ENCODE results near the gene NR3C2.

The NR3C2 gene

DNA sequence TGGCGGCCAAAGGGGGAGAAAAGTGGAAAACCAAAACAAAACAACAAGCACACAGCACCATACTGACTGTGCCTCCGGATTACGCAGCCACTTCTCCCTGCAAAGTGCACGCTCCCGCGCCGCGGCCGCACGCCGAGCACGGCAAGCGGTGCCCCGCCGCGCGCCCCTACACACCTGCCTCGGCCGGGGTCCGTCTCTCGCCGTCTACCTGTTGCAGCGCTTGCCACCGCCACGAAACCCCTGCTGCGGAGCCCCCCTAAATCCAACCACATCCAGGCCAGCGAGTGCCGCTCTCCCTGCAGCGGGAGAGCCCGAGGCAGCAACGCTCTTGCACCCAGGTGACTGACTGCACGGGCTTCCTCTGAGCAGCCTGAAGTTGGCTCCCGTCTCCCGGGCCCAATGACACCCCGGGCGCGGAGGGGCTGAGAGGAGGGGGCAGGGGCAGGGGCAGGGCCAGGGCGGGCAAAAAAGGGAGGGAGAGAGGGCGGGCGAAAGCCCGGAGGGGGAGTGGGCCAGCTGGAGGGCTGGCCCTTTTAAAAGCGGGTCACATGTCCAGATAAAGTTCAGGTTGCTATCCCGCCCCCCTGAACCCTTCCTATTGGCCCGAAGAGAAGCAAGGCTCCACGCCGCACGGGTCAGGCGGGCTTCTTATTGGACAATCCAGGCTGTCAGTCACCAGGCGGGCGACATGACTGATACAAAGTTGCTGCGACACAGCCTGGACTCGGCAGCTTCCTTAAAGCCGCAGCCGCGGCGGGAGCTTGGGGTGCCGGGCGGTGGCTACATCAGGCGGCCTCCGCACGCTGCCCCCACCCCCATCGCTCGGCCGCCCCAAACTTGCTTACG lies at the start of gene NR3C2:
TSS of gene NR3C2 (minus strand) at position 429 of the 846 bp plus-strand sequence.
- TF ChIP-seq, protein P1, sequence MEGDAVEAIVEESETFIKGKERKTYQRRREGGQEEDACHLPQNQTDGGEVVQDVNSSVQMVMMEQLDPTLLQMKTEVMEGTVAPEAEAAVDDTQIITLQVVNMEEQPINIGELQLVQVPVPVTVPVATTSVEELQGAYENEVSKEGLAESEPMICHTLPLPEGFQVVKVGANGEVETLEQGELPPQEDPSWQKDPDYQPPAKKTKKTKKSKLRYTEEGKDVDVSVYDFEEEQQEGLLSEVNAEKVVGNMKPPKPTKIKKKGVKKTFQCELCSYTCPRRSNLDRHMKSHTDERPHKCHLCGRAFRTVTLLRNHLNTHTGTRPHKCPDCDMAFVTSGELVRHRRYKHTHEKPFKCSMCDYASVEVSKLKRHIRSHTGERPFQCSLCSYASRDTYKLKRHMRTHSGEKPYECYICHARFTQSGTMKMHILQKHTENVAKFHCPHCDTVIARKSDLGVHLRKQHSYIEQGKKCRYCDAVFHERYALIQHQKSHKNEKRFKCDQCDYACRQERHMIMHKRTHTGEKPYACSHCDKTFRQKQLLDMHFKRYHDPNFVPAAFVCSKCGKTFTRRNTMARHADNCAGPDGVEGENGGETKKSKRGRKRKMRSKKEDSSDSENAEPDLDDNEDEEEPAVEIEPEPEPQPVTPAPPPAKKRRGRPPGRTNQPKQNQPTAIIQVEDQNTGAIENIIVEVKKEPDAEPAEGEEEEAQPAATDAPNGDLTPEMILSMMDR (IDR thresholded peaks at IDR 0.05; ENCODE audit: control insufficient read depth, insufficient read depth, low read depth, low read length, missing control alignments), result no peak

DNA sequence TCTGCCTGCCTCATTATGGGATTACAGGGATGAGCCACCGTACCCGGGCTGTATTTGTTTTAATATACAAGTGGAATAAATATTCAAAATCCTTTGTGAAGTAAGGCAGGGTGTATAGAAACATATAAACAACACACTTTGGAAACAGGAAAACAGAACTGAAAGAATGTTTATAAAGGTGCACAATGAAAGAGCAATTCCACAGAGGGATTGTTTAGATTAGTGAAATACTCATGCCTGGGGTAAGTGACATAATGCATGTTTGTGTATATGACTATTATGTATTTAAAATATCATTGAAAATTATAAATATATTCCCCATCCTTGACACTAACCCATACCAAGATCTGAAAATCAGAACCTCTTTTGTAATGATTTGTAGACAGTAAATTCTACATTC lies 45.0 kb upstream of the NR3C2 start:
- H3K4me3 ChIP-seq (ENCODE audit: control insufficient read depth, low read depth, low read length), result no peak overlapping the region
- DNase-seq (ENCODE audit: low read depth), result no peak
- TF ChIP-seq, protein P1 (IDR thresholded peaks at IDR 0.05; ENCODE audit: control insufficient read depth, insufficient read depth, low read depth, low read length, missing control alignments), result no peak

More for the DNA sequence above, at the start of gene NR3C2:
- H3K4me3 ChIP-seq (ENCODE audit: control insufficient read depth, low read depth, low read length), result peak within 1 kb of the TSS; percentile 90
- peak; percentile 91 for DNase-seq (ENCODE audit: low read depth)

DNA sequence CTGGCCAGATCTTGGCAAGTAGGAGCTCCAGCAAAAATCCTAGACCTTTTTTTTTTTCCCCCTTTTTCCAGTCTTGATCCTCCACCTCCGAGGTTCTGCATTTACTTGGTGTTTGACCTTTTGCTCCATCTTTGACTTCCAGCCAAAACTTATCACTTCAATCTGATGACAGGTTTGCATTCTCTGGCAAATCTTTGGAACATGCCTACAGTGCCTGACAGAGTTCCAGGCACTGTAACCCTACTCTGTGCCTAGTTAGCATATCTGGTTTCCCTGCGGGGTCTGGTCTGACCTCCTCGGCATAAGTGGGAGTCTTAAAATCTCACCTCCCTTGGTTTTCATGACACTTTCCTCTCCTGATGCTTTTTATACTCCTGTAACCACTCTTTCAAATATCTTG lies 39.4 kb upstream of the NR3C2 start:
- no peak for DNase-seq (ENCODE audit: low read depth)
- no peak overlapping the region for H3K4me3 ChIP-seq (ENCODE audit: control insufficient read depth, low read depth, low read length)
- TF ChIP-seq, protein P1 (IDR thresholded peaks at IDR 0.05; ENCODE audit: control insufficient read depth, insufficient read depth, low read depth, low read length, missing control alignments), result no peak

DNA sequence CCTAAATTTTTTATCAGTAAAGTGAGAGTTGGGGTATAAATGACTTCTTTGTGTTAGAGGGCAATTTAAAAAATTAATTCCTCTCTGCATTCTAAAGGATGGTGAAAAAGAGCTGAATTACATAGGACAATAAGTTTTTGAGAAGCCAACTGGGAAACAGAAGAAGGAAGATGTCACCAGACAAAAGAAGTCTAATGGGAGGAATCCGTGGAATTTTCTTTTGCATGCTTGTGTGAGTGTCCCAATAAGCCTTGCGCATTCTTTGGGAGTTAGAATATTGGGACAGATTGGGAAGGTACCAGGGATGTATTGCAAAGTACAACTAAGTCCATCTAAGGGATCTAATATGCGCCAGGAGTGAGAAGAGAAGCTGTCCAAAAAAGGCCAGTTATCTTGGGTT lies 35.1 kb upstream of the NR3C2 start:
- TF ChIP-seq, protein P1 (IDR thresholded peaks at IDR 0.05; ENCODE audit: control insufficient read depth, insufficient read depth, low read depth, low read length, missing control alignments), result no peak
- H3K4me3 ChIP-seq (ENCODE audit: control insufficient read depth, low read depth, low read length), result no peak overlapping the region
- DNase-seq (ENCODE audit: low read depth), result no peak

DNA sequence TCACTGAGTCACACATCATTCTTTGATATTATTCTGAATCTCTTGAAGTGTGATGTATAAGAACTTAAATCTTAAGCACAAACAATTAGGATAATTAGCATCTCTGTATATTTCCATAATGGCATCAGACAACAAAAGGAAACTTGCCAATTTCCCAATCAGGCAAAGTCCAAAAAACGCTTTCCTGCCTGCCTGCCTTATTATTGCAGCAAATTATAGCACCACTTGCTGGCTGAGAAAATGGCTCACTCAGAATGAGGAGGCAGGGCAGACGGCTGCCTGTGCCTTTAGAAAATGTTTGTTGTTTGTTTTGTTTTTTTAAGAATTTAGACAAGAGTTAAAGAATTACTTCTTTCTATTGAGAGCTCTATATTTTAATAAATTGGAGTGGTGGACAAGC lies 27.7 kb upstream of the NR3C2 start:
- TF ChIP-seq, protein P1 (IDR thresholded peaks at IDR 0.05; ENCODE audit: control insufficient read depth, insufficient read depth, low read depth, low read length, missing control alignments), result no peak

DNA sequence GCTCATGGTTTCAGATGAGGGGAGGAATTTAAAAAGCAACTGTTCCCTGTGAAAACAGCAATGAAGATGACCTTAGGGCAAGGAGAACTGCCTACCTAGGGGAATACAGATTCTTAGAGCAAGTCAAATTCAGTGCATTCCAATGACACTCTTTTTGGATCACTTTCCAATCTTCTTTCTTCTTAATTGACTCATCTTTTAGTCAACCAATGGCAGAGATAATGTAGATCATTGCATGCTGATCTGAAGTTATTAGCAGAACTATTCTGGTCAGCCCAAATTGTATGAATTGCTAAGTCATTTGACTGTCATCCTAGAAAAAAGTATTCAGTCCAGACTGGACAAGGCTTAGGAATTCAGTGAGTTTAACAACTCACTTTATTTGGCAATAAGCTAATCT lies 12.6 kb upstream of the NR3C2 start:
- TF ChIP-seq, protein P1 (IDR thresholded peaks at IDR 0.05; ENCODE audit: control insufficient read depth, insufficient read depth, low read depth, low read length, missing control alignments), result no peak
- no peak for DNase-seq (ENCODE audit: low read depth)
- no peak overlapping the region for H3K4me3 ChIP-seq (ENCODE audit: control insufficient read depth, low read depth, low read length)

More for the DNA sequence above, 27.7 kb upstream of the NR3C2 start:
- DNase-seq (ENCODE audit: low read depth), result no peak
- H3K4me3 ChIP-seq (ENCODE audit: control insufficient read depth, low read depth, low read length), result no peak overlapping the region
